Panc1 (cell line): ENCODE measurements around the gene RSPO4. TPM values are rescaled to one million over a fixed set of nuclear protein-coding genes. Genes with fewer than 3 reads are reported as not detected.

Experiments used
- ATAC-seq: fragments of 200-7000 bp; cut with Tn5 transposase; 2 replicates; pipeline ENCODE4 v1.9.1; 2020; ENCODE audit warnings: mild to moderate bottlenecking, moderate library complexity
- BruUV-seq: library from RNA; stranded (reverse); fragments of 400-500 nt; replicated peaks from 2 replicates; lab custom pipeline; 2021; lab: Mats Ljungman, UMichigan
- CTCF ChIA-PET: fragments of 300-600 bp; sonication (Branson Sonifier 250); formaldehyde crosslinking; loops from one replicate; lab custom pipeline; 2022; ENCODE audit warnings: antibody characterized with exemption; lab: Charles Lee
- POLR2A ChIA-PET: fragments of 300-600 bp; sonication (Branson Sonifier 250); formaldehyde crosslinking; loops from one replicate; lab custom pipeline; 2022; ENCODE audit warnings: antibody characterized with exemption; lab: Charles Lee
- DNase-seq: peaks from one replicate; pipeline ENCODE4 v3.0.0-alpha.2; 2010; ENCODE audit warnings: low read depth, low spot score
- H3K27ac ChIP-seq: 2 replicates; pipeline ENCODE4 v1.5.1; 2011; ENCODE audit warnings: mild to moderate bottlenecking, low read length, inconsistent platforms
- H3K27me3 ChIP-seq: fragments of 200-500 bp; sonication (Bioruptor generic); 2 replicates; pipeline ENCODE4 v1.6.0; 2014; ENCODE audit warnings: low read length, inconsistent platforms; ENCODE audit not compliant: control insufficient read depth, insufficient read depth
- H3K36me3 ChIP-seq: fragments of 200-500 bp; sonication (Bioruptor generic); 2 replicates; pipeline ENCODE4 v1.5.1; 2014; ENCODE audit warnings: inconsistent platforms, mild to moderate bottlenecking, low read length, moderate library complexity; ENCODE audit not compliant: control insufficient read depth, insufficient read depth
- H3K4me1 ChIP-seq: 2 replicates; pipeline ENCODE4 v1.5.1; 2011; ENCODE audit warnings: inconsistent platforms, mild to moderate bottlenecking, low read length, moderate library complexity; ENCODE audit not compliant: control insufficient read depth, insufficient read depth
- H3K4me3 ChIP-seq, 2 experiments: 2 replicates each; pipeline ENCODE4 v1.5.1; 2011 to 2012; ENCODE audit warnings: low read depth in 2 of 2, low read length in 2 of 2, mild to moderate bottlenecking in 2 of 2, inconsistent platforms in 1 of 2, moderate library complexity in 1 of 2
- H3K9me3 ChIP-seq: fragments of 200-500 bp; sonication (Bioruptor generic); 2 replicates; pipeline ENCODE4 v1.5.1; 2014; ENCODE audit warnings: low read depth, mild to moderate bottlenecking, inconsistent platforms, low read length, moderate library complexity; ENCODE audit not compliant: control insufficient read depth, insufficient read depth
- POLR2AphosphoS5 ChIP-seq: IDR thresholded peaks from 2 replicates; pipeline ENCODE4 v1.6.1; 2012; ENCODE audit warnings: mild to moderate bottlenecking, low read depth, low read length, moderate library complexity
- SIN3A ChIP-seq: IDR thresholded peaks from 2 replicates; pipeline ENCODE4 v1.6.1; 2012; ENCODE audit warnings: low read depth, mild to moderate bottlenecking, low read length, moderate library complexity, borderline replicate concordance; ENCODE audit not compliant: insufficient read depth
- TCF7L2 ChIP-seq: IDR thresholded peaks from 2 replicates; pipeline ENCODE4 v1.6.1; 2011; ENCODE audit warnings: mild to moderate bottlenecking, low read depth, low read length, inconsistent platforms
- in situ Hi-C: cut with HindIII; loops from 2 replicates; pipeline ENCODE4 v1.10.0; 2016; ENCODE audit warnings: low sequenced_read_pairs, low pct_unique_long_range_greater_than_20kb
- intact Hi-C: fragments of 100-400 bp; cut with micrococcal nuclease; formaldehyde crosslinking; loops from one replicate; pipeline ENCODE4 v1.10.0; 2022; ENCODE audit not compliant: unreplicated experiment
- total RNA-seq: library from RNA; stranded (reverse); gene quantifications from one replicate; pipeline ENCODE4 v1.2.1, GENCODE V29; 2021; ENCODE audit not compliant: unreplicated experiment
- TF ChIP-seq, protein P1 (sequence below), 2 experiments: IDR thresholded peaks; 2 replicates each; pipeline ENCODE4 v1.6.1; 2011 to 2012; ENCODE audit warnings: low read depth in 2 of 2, control low read depth in 1 of 2, low read length in 1 of 2, mild to moderate bottlenecking in 1 of 2, moderate library complexity in 1 of 2; ENCODE audit not compliant: insufficient read depth in 1 of 2
- TF ChIP-seq, protein P2 (sequence below): fragments of 450-650 bp; IDR thresholded peaks from 2 replicates; pipeline ENCODE4 v1.5.1; 2017; ENCODE audit warnings: mild to moderate bottlenecking

RSPO4 gene
- total RNA-seq, 1 experiment from 2014 or later = 0.54 TPM

DNA sequence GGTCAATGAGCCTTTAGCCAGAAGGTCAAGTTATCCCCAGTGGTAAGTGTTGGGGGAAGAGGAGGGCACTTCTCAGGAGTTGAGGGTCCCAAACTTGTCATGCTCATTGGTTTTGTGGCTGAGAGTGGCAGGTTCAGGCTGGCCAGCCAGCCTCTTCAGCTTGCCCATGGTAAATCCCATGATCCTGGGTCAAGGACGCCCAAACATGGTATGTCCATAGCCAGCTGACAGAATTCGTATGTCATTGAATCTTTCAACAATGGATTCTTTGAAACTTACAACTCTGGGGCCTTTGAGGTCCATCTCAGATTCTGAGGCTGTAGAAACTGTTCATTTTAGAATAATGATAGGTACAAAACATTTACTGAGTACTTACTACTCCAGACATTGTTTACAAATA lies 36.1 kb upstream of the RSPO4 start:
- Histone ChIP-seq H3K4me1 (no peaks in the 10 kb centered on the region), H3K27ac (no peak overlapping the region), H3K4me3 (no peak overlapping the region), H3K9me3 (no peaks in the 10 kb centered on the region), H3K27me3 (no peaks in the 10 kb centered on the region; the same call in none of the 2 replicates), H3K36me3 (no peaks in the 10 kb centered on the region)
- BruUV-seq = no TSS peak
- intact Hi-C loops (no loop called here), in situ Hi-C loops (no loop called here)
- DNase-seq (no peak), ATAC-seq (no peak)
- POLR2A ChIA-PET = no interaction called here
- TF ChIP-seq, protein P1, sequence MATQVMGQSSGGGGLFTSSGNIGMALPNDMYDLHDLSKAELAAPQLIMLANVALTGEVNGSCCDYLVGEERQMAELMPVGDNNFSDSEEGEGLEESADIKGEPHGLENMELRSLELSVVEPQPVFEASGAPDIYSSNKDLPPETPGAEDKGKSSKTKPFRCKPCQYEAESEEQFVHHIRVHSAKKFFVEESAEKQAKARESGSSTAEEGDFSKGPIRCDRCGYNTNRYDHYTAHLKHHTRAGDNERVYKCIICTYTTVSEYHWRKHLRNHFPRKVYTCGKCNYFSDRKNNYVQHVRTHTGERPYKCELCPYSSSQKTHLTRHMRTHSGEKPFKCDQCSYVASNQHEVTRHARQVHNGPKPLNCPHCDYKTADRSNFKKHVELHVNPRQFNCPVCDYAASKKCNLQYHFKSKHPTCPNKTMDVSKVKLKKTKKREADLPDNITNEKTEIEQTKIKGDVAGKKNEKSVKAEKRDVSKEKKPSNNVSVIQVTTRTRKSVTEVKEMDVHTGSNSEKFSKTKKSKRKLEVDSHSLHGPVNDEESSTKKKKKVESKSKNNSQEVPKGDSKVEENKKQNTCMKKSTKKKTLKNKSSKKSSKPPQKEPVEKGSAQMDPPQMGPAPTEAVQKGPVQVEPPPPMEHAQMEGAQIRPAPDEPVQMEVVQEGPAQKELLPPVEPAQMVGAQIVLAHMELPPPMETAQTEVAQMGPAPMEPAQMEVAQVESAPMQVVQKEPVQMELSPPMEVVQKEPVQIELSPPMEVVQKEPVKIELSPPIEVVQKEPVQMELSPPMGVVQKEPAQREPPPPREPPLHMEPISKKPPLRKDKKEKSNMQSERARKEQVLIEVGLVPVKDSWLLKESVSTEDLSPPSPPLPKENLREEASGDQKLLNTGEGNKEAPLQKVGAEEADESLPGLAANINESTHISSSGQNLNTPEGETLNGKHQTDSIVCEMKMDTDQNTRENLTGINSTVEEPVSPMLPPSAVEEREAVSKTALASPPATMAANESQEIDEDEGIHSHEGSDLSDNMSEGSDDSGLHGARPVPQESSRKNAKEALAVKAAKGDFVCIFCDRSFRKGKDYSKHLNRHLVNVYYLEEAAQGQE (IDR thresholded peaks at IDR 0.05; ENCODE audit: insufficient read depth in 1 of 2, low read depth in 2 of 2, low read length in 1 of 2) = no peak
- TF ChIP-seq POLR2AphosphoS5 (no peak), SIN3A (no peak), TCF7L2 (no peak)
- TF ChIP-seq, protein P2, sequence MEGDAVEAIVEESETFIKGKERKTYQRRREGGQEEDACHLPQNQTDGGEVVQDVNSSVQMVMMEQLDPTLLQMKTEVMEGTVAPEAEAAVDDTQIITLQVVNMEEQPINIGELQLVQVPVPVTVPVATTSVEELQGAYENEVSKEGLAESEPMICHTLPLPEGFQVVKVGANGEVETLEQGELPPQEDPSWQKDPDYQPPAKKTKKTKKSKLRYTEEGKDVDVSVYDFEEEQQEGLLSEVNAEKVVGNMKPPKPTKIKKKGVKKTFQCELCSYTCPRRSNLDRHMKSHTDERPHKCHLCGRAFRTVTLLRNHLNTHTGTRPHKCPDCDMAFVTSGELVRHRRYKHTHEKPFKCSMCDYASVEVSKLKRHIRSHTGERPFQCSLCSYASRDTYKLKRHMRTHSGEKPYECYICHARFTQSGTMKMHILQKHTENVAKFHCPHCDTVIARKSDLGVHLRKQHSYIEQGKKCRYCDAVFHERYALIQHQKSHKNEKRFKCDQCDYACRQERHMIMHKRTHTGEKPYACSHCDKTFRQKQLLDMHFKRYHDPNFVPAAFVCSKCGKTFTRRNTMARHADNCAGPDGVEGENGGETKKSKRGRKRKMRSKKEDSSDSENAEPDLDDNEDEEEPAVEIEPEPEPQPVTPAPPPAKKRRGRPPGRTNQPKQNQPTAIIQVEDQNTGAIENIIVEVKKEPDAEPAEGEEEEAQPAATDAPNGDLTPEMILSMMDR = no peak
- CTCF ChIA-PET = no interaction called here

DNA sequence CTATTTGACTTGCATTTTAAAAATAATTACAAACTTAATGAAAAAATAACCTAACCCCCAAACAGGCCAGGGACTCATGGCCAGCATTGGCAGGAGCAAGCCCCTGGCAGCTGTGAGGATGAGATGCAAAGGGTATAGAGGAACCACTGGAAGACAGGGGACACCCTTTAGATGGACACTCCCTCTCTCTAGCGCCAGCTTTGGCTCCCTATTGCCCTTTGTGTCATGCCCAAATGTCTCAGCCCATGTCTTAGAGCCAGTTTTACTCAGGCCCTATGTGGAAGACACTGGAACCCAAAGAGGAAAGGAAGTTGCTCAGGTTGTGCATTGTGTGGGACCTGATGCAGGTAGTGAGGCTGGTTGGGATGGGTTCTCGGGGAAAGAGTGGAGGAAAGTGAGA lies 34.9 kb upstream of the RSPO4 start:
- TF ChIP-seq, protein P2 = no peak
- no peak for TF ChIP-seq SIN3A
- no peak for TF ChIP-seq TCF7L2
- TF ChIP-seq POLR2AphosphoS5 = no peak
- TF ChIP-seq, protein P1 (IDR thresholded peaks at IDR 0.05; ENCODE audit: insufficient read depth in 1 of 2, low read depth in 2 of 2, low read length in 1 of 2) = no peak
- BruUV-seq = no TSS peak
- in situ Hi-C loops = no loop called here

More for the DNA sequence above, 34.9 kb upstream of the RSPO4 start:
- H3K27me3 ChIP-seq = no peaks in the 10 kb centered on the region; the same call in 1 of the 2 replicates
- CTCF ChIA-PET = no interaction called here
- no peaks in the 10 kb centered on the region for H3K9me3 ChIP-seq
- H3K36me3 ChIP-seq = no peaks in the 10 kb centered on the region
- ATAC-seq (no peak), DNase-seq (no peak)
- intact Hi-C loops = no loop called here
- H3K4me3 ChIP-seq = no peak overlapping the region
- H3K4me1 ChIP-seq = no peaks in the 10 kb centered on the region
- POLR2A ChIA-PET = no interaction called here
- no peak overlapping the region for H3K27ac ChIP-seq
